Liver (tissue), 9 donors: ENCODE measurements around the gene DENND2D. TPM values are rescaled to one million over a fixed set of nuclear protein-coding genes. Genes with fewer than 3 reads are reported as not detected.

Source experiments
- DNase-seq: peaks from one replicate; pipeline ENCODE4 v3.0.0-alpha.2; 2017; ENCODE audit warnings: low spot score
- H3K27ac ChIP-seq, 2 donors: one replicate each; pipeline ENCODE4 v1.7.0; 2013; ENCODE audit warnings: inconsistent platforms in 2 of 2, low read length in 2 of 2, control low read depth in 1 of 2, low read depth in 1 of 2, mild to moderate bottlenecking in 1 of 2
- H3K27me3 ChIP-seq, 4 donors: one replicate each; pipeline versions ENCODE4 v1.6.1 to v1.7.0; 2013; ENCODE audit warnings: low read length in 3 of 4, inconsistent platforms in 1 of 4, mild to moderate bottlenecking in 1 of 4, moderate library complexity in 1 of 4; ENCODE audit not compliant: control insufficient read depth in 4 of 4, insufficient read depth in 4 of 4
- H3K36me3 ChIP-seq, 4 donors: one replicate each; pipeline versions ENCODE4 v1.6.1 to v1.7.0; 2013; ENCODE audit warnings: low read length in 3 of 4, mild to moderate bottlenecking in 3 of 4, low read depth in 1 of 4, moderate library complexity in 1 of 4; ENCODE audit not compliant: control insufficient read depth in 4 of 4, insufficient read depth in 3 of 4
- H3K4me1 ChIP-seq, 4 donors: one replicate each; pipeline versions ENCODE4 v1.6.1 to v1.7.0; 2013; ENCODE audit warnings: low read length in 3 of 4, mild to moderate bottlenecking in 3 of 4, moderate library complexity in 1 of 4; ENCODE audit not compliant: control insufficient read depth in 4 of 4, insufficient read depth in 4 of 4
- H3K4me3 ChIP-seq, 3 donors: one replicate each; pipeline versions ENCODE4 v1.6.1 to v1.7.0; 2013; ENCODE audit warnings: low read length in 3 of 3, control low read depth in 1 of 3, low read depth in 1 of 3, mild to moderate bottlenecking in 1 of 3
- H3K9ac ChIP-seq, 2 donors: one replicate each; pipeline ENCODE4 v1.7.0; 2013; ENCODE audit warnings: low read length in 2 of 2, mild to moderate bottlenecking in 2 of 2, moderate library complexity in 2 of 2, control low read depth in 1 of 2, low read depth in 1 of 2
- H3K9me3 ChIP-seq, 4 donors: one replicate each; pipeline versions ENCODE4 v1.6.1 to v1.7.0; 2013; ENCODE audit warnings: low read length in 3 of 4; ENCODE audit not compliant: control insufficient read depth in 4 of 4
- ATF3 ChIP-seq: IDR thresholded peaks from 2 replicates; pipeline ENCODE4 v1.6.1; 2016; ENCODE audit warnings: antibody characterized with exemption
- CTCF ChIP-seq: fragments of 150-350 bp; IDR thresholded peaks from 2 replicates; pipeline ENCODE4 v1.5.1; 2017; ENCODE audit warnings: improper control_type of control experiment, low read depth, low read length; ENCODE audit not compliant: missing input control
- EGR1 ChIP-seq, 2 donors: IDR thresholded peaks; 2 replicates each; pipeline ENCODE4 v1.6.1; 2016 to 2018; ENCODE audit warnings: antibody characterized with exemption in 2 of 2, low read depth in 2 of 2
- FOXA1 ChIP-seq: IDR thresholded peaks from 2 replicates; pipeline ENCODE4 v1.6.1; 2016; ENCODE audit warnings: antibody characterized with exemption
- FOXA2 ChIP-seq: IDR thresholded peaks from 2 replicates; pipeline ENCODE4 v1.6.1; 2016; ENCODE audit warnings: antibody characterized with exemption
- GABPA ChIP-seq, 2 donors: IDR thresholded peaks in 1 of 2; conservative IDR thresholded peaks in 1 of 2; 2 replicates each; pipeline ENCODE4 v1.6.1; 2016; ENCODE audit warnings: antibody characterized with exemption in 2 of 2, mild to moderate bottlenecking in 1 of 2, moderate library complexity in 1 of 2
- HNF4G ChIP-seq: IDR thresholded peaks from 2 replicates; pipeline ENCODE4 v1.6.1; 2016; ENCODE audit warnings: antibody characterized with exemption
- JUND ChIP-seq, 2 donors: IDR thresholded peaks; 2 replicates each; pipeline ENCODE4 v1.6.1; 2016; ENCODE audit warnings: antibody characterized with exemption in 2 of 2
- RAD21 ChIP-seq, 2 donors: IDR thresholded peaks; 2 replicates each; pipeline ENCODE4 v1.6.1; 2016; ENCODE audit warnings: antibody characterized with exemption in 2 of 2, mild to moderate bottlenecking in 2 of 2
- REST ChIP-seq: IDR thresholded peaks from 2 replicates; pipeline ENCODE4 v1.6.1; 2016; ENCODE audit warnings: antibody characterized with exemption, mild to moderate bottlenecking
- RXRA ChIP-seq, 2 donors: IDR thresholded peaks; 2 replicates each; pipeline ENCODE4 v1.6.1; 2017 to 2018; ENCODE audit warnings: antibody characterized with exemption in 2 of 2, mild to moderate bottlenecking in 1 of 2
- SP1 ChIP-seq: IDR thresholded peaks from 2 replicates; pipeline ENCODE4 v1.6.1; 2018; ENCODE audit warnings: antibody characterized with exemption, mild to moderate bottlenecking
- TAF1 ChIP-seq: conservative IDR thresholded peaks from 2 replicates; pipeline ENCODE4 v1.6.1; 2016; ENCODE audit warnings: antibody characterized with exemption, mild to moderate bottlenecking
- YY1 ChIP-seq: IDR thresholded peaks from 2 replicates; pipeline ENCODE4 v1.6.1; 2016; ENCODE audit warnings: antibody characterized with exemption, mild to moderate bottlenecking
- ZBTB33 ChIP-seq: IDR thresholded peaks from 2 replicates; pipeline ENCODE4 v1.6.1; 2016; ENCODE audit warnings: antibody characterized with exemption
- WGBS: extraction: QIAGEN DNeasy Blood & Tissue Kit; methylation state at CpG from one replicate; pipeline ENCODE4 v1.1.7; 2013; 5-methylcytosine and 5-hydroxymethylcytosine counted together
- polyA plus RNA-seq, 2 donors: library from polyadenylated mRNA; stranded (reverse) in 1 of 2; unstranded in 1 of 2; fragments of 200-250 nt in 1 of 2; fragments of >200 nt in 1 of 2; fragmentation: Nextera tagmentation in 1 of 2; extraction: Ambion mirVana in 1 of 2; gene quantifications; one replicate each; pipeline versions ENCODE4 v1.2.1 to v1.2.3, GENCODE V29; 2013 to 2015
- total RNA-seq, 2 donors: library from RNA; depleted of rRNA; stranded (reverse); fragments of >200 nt; gene quantifications; one replicate each; pipeline ENCODE4 v1.2.3, GENCODE V29; 2014
- donor health status: healthy.
- donor health status: healthy.
- donor health status: healthy.
- donor health status: healthy.
- donor health status: healthy.

The DENND2D gene
- total and polyA plus RNA-seq, 4 donors: 8.8 to 20.7 (median 12.8) TPM

GRCh38 chr1:111228748-111229126 is 28.3 kb upstream of the DENND2D start:
- Histone ChIP-seq H3K36me3 (no peaks in the 10 kb centered on the region), H3K9me3 (no peaks in the 10 kb centered on the region), H3K9ac (no peak overlapping the region), H3K27ac (no peak overlapping the region), H3K4me3 (no peak overlapping the region), H3K27me3 (no peaks in the 10 kb centered on the region), H3K4me1 (no peaks in the 10 kb centered on the region)
- TF ChIP-seq FOXA1 (no peak), RAD21 (IDR thresholded peaks at IDR 0.05) (no peak), YY1 (no peak)
- WGBS: 88% methylated on average over 2 of the region's 2 CpGs
- no peak for DNase-seq

GRCh38 chr1:111227851-111228747 is 27.7 kb upstream of the DENND2D start:
- Histone ChIP-seq H3K27ac (no peak overlapping the region), H3K4me1 (no peaks in the 10 kb centered on the region), H3K4me3 (no peak overlapping the region), H3K9ac (no peak overlapping the region), H3K27me3 (no peaks in the 10 kb centered on the region), H3K36me3 (no peaks in the 10 kb centered on the region), H3K9me3 (no peaks in the 10 kb centered on the region)
- TF ChIP-seq ATF3: no peak
- TF ChIP-seq YY1: no peak
- no peak for TF ChIP-seq RXRA (IDR thresholded peaks at IDR 0.05)
- no peak for TF ChIP-seq CTCF
- no peak for TF ChIP-seq JUND (IDR thresholded peaks at IDR 0.05)
- DNase-seq: no peak
- 81% methylated on average over 6 of the region's 6 CpGs for WGBS

GRCh38 chr1:111227434-111227833 is 27.0 kb upstream of the DENND2D start, which contains the start of gene CHI3L2:
Gene CHI3L2, plus strand, starts transcription at chr1:111227713. Its CDS starts 17 bp downstream, at chr1:111227730.
- H3K4me3 ChIP-seq: no peak within 1 kb of the TSS
- no peak within 1 kb of the TSS for H3K27ac ChIP-seq
- H3K36me3 ChIP-seq: no peaks in the 10 kb centered on the region
- no peak within 1 kb of the TSS for H3K9ac ChIP-seq
- no peaks in the 10 kb centered on the region for H3K9me3 ChIP-seq
- peaks cover 0 to 4% (median 1%) of the 10 kb centered on the region in 4 donors for H3K4me1 ChIP-seq
- H3K27me3 ChIP-seq: no peaks in the 10 kb centered on the region
- no peak for DNase-seq
- WGBS: 73% methylated on average over 3 of the region's 3 CpGs
- no peak for TF ChIP-seq YY1
- TF ChIP-seq TAF1: no peak
- no peak for TF ChIP-seq CTCF
- no peak for TF ChIP-seq GABPA (IDR thresholded peaks at IDR 0.05 in 1 of 2, conservative IDR thresholded peaks at IDR 0.05 in 1 of 2)
- TF ChIP-seq HNF4G: no peak
- TF ChIP-seq SP1: no peak
- no peak for TF ChIP-seq FOXA1
- TF ChIP-seq FOXA2: no peak
- TF ChIP-seq RXRA (IDR thresholded peaks at IDR 0.05): no peak
- TF ChIP-seq ZBTB33: no peak
- TF ChIP-seq REST: no peak
- TF ChIP-seq ATF3: no peak
- no peak for TF ChIP-seq EGR1 (IDR thresholded peaks at IDR 0.05; ENCODE audit: low read depth in 2 of 2)
